HCT116 (cell line): ENCODE measurements around the gene NKTR. TPM values are rescaled to one million over a fixed set of nuclear protein-coding genes. Genes with fewer than 3 reads are reported as not detected.

ENCODE experiments used
- CEBPB ChIP-seq: IDR thresholded peaks from 2 replicates; pipeline ENCODE4 v1.6.1; 2012; ENCODE audit warnings: low read depth
- EGR1 ChIP-seq: IDR thresholded peaks from 2 replicates; pipeline ENCODE4 v1.6.1; 2012; ENCODE audit warnings: low read depth
- FOSL1 ChIP-seq: IDR thresholded peaks from 2 replicates; pipeline ENCODE4 v1.6.1; 2012; ENCODE audit warnings: low read depth
- POLR2AphosphoS5 ChIP-seq: IDR thresholded peaks from 2 replicates; pipeline ENCODE4 v1.6.1; 2011; ENCODE audit warnings: mild to moderate bottlenecking, low read depth, low read length, moderate library complexity
- REST ChIP-seq: IDR thresholded peaks from 2 replicates; pipeline ENCODE4 v1.6.1; 2012; ENCODE audit warnings: low read depth
- SIN3A ChIP-seq: IDR thresholded peaks from 2 replicates; pipeline ENCODE4 v1.6.1; 2012; ENCODE audit warnings: low read depth
- SP1 ChIP-seq: IDR thresholded peaks from 2 replicates; pipeline ENCODE4 v1.6.1; 2012; ENCODE audit warnings: low read depth
- ZBTB33 ChIP-seq: IDR thresholded peaks from 2 replicates; pipeline ENCODE4 v1.6.1; 2011; ENCODE audit warnings: mild to moderate bottlenecking, low read length, moderate library complexity; ENCODE audit not compliant: insufficient replicate concordance; ENCODE audit errors: extremely low read depth
- total RNA-seq: library from RNA; stranded (reverse); gene quantifications from one replicate; pipeline ENCODE4 v1.2.1, GENCODE V29; 2021; ENCODE audit not compliant: unreplicated experiment

The NKTR gene
- total RNA-seq, 1 experiment from 2014 or later, result 59.7 TPM

DNA sequence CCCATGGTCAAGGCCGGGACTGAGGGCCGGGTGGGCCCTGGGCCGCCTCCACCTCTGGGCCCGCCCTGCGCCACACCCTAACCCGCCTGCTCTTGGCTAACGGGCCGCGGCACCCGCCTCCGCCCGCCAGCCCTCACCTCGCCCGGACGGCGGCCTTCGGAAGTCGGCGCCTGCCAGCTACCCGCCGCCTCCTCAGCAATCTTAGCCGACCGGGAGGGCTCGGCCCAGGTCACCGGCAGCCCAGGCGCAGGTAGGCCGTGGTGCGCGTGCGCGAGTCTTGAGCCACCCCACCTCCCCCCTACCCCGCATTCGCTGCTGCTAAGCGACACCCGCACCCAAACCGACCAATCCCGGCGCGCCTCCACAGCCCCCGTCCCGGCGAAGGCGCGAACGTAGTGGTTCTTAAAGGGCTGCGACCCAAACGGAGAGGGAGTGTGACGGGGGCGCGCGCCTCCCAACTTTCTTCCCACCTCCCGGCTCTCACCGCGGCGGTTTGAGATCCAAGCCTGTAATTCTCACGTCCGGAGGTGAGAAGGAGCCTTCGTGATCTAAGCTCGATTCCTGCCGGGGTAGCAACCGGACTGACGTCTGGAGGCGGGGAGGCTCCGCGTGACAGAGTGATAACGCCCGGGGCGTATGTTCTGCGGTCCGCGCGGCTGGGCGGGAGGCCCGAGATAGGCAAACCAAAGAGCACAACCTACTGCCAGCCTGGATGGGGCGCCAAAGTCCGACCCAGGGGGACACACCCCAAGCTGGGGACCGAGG is 18.6 kb upstream of the NKTR start, which contains the start of gene SEC22C (continued):
- peak; percentile 69; the same call in 1 of the 2 replicates for TF ChIP-seq SIN3A
- TF ChIP-seq POLR2AphosphoS5, result peak; percentile 77; the same call in 1 of the 2 replicates
- TF ChIP-seq SP1, result peak; percentile 86
- TF ChIP-seq ZBTB33, result no peak
- no peak for TF ChIP-seq CEBPB
- peak; percentile 48; the same call in 1 of the 2 replicates for TF ChIP-seq EGR1
- TF ChIP-seq FOSL1, result no peak
- TF ChIP-seq REST, result no peak
